Transverse colon (tissue), 4 donors: ENCODE measurements around the gene PDE7B.

Source experiments
- EP300 ChIP-seq: sonication (generic); formaldehyde crosslinking; IDR thresholded peaks from one replicate; pipeline ENCODE4 v1.6.1; 2017; ENCODE audit warnings: antibody characterized with exemption, low read depth
- POLR2A ChIP-seq: fragments of 450-650 bp; IDR thresholded peaks from one replicate; pipeline ENCODE4 v1.6.1; 2016; ENCODE audit warnings: antibody characterized with exemption, mild to moderate bottlenecking, moderate library complexity
- POLR2AphosphoS5 ChIP-seq, 3 donors: sonication (generic); formaldehyde crosslinking; IDR thresholded peaks; one replicate each; pipeline ENCODE4 v1.6.1; 2016; ENCODE audit warnings: antibody characterized with exemption in 3 of 3
- TF ChIP-seq, protein P1 (sequence below), 5 experiments: fragments of 200-600 bp in 3 of 5; fragments of 450-650 bp in 2 of 5; sonication (generic) in 3 of 5; IDR thresholded peaks; 1 replicate in 2 of 5; 2 replicates in 3 of 5; pipeline ENCODE4 v1.5.1; 2016 to 2017; ENCODE audit warnings: antibody characterized with exemption in 5 of 5, inconsistent platforms in 3 of 5, mild to moderate bottlenecking in 2 of 5, moderate library complexity in 1 of 5

DNA sequence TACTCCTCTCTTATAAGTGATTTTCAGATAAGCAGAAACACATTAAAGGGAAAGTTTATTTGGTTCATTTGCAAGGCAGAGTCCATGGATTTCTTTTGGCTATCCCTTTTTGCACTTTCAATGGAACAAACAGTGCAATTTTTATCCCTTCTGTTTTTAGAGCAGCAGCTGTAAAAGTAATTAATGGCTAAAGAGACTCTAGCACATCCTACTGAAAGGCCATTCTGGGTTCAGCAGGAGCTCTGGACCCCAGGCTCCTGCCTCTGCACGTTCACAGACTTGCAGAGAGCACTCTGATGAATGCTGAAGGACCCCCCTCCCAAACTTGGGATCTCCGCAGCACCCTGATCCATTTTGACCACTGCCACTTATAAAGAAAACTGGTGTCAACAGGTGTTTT, 40.3 kb upstream of the PDE7B start:
- no peak for TF ChIP-seq POLR2A
- TF ChIP-seq, protein P1, sequence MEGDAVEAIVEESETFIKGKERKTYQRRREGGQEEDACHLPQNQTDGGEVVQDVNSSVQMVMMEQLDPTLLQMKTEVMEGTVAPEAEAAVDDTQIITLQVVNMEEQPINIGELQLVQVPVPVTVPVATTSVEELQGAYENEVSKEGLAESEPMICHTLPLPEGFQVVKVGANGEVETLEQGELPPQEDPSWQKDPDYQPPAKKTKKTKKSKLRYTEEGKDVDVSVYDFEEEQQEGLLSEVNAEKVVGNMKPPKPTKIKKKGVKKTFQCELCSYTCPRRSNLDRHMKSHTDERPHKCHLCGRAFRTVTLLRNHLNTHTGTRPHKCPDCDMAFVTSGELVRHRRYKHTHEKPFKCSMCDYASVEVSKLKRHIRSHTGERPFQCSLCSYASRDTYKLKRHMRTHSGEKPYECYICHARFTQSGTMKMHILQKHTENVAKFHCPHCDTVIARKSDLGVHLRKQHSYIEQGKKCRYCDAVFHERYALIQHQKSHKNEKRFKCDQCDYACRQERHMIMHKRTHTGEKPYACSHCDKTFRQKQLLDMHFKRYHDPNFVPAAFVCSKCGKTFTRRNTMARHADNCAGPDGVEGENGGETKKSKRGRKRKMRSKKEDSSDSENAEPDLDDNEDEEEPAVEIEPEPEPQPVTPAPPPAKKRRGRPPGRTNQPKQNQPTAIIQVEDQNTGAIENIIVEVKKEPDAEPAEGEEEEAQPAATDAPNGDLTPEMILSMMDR (IDR thresholded peaks at IDR 0.05) = no peak
- TF ChIP-seq POLR2AphosphoS5 (IDR thresholded peaks at IDR 0.05) = no peak
- TF ChIP-seq EP300 = no peak
